Keratinocyte (primary cell): ENCODE data around the gene SPHK1. TPM values are rescaled to one million over a fixed set of nuclear protein-coding genes. Genes with fewer than 3 reads are reported as not detected.

ENCODE experiments used
- DNase-seq: peaks from one replicate; pipeline ENCODE4 v3.0.0-alpha.2; 2011; ENCODE audit warnings: low read depth, missing footprints, low spot score
- FAIRE-seq: peaks from 2 replicates; lab custom pipeline; 2011; peaks lifted over from hg19 to GRCh38; lab: Jason Lieb, UNC
- H2AFZ ChIP-seq: 2 replicates; pipeline ENCODE4 v1.6.0; 2012; ENCODE audit warnings: low read length, control low read depth, inconsistent platforms; ENCODE audit not compliant: control insufficient read depth
- H3K27ac ChIP-seq: 2 replicates; pipeline ENCODE4 v1.5.1; 2011; ENCODE audit warnings: low read length; ENCODE audit not compliant: control insufficient read depth, insufficient read depth
- H3K27me3 ChIP-seq: 3 replicates; pipeline ENCODE4 v1.6.0; 2011; ENCODE audit warnings: low read length; ENCODE audit not compliant: control insufficient read depth, insufficient read depth; ENCODE audit errors: extremely low read depth
- H3K36me3 ChIP-seq, 2 experiments: 2 replicates in 1 of 2; 3 replicates in 1 of 2; pipeline ENCODE4 v1.5.1; 2011; ENCODE audit warnings: low read length in 2 of 2, mild to moderate bottlenecking in 1 of 2; ENCODE audit not compliant: control insufficient read depth in 2 of 2, insufficient read depth in 2 of 2; ENCODE audit errors: extremely low read depth in 1 of 2
- H3K4me1 ChIP-seq: 3 replicates; pipeline ENCODE4 v1.5.1; 2011; ENCODE audit warnings: low read length; ENCODE audit not compliant: control insufficient read depth, insufficient read depth; ENCODE audit errors: extremely low read depth
- H3K4me2 ChIP-seq: 3 replicates; pipeline ENCODE4 v1.6.0; 2011; ENCODE audit warnings: low read depth, low read length; ENCODE audit not compliant: control insufficient read depth, insufficient read depth; ENCODE audit errors: extremely low read depth
- H3K4me3 ChIP-seq, 3 experiments: fragments of 200-600 bp in 1 of 3; sonication (generic) in 1 of 3; 2 replicates in 2 of 3; 3 replicates in 1 of 3; pipeline ENCODE4 v1.5.1; 2011 to 2016; ENCODE audit warnings: low read length in 3 of 3, mild to moderate bottlenecking in 3 of 3, control low read depth in 2 of 3, inconsistent platforms in 1 of 3, low read depth in 1 of 3, mixed read lengths in 1 of 3, mixed run types in 1 of 3, moderate library complexity in 1 of 3; ENCODE audit not compliant: control insufficient read depth in 2 of 3, insufficient read depth in 2 of 3; ENCODE audit errors: extremely low read depth in 1 of 3
- H3K79me2 ChIP-seq: 2 replicates; pipeline ENCODE4 v1.6.0; 2012; ENCODE audit warnings: low read length; ENCODE audit not compliant: control insufficient read depth, insufficient read depth
- H3K9ac ChIP-seq: 3 replicates; pipeline ENCODE4 v1.6.0; 2011; ENCODE audit warnings: low read length; ENCODE audit not compliant: control insufficient read depth, insufficient read depth; ENCODE audit errors: extremely low read depth
- H3K9me1 ChIP-seq: 3 replicates; pipeline ENCODE4 v1.6.0; 2011; ENCODE audit warnings: low read length; ENCODE audit not compliant: control insufficient read depth, insufficient read depth; ENCODE audit errors: extremely low read depth
- H3K9me3 ChIP-seq: 2 replicates; pipeline ENCODE4 v1.5.1; 2012; ENCODE audit warnings: low read depth, low read length; ENCODE audit not compliant: control insufficient read depth
- H4K20me1 ChIP-seq: 3 replicates; pipeline ENCODE4 v1.6.0; 2011; ENCODE audit warnings: low read length; ENCODE audit not compliant: control insufficient read depth, insufficient read depth; ENCODE audit errors: extremely low read depth
- EZH2 ChIP-seq: IDR thresholded peaks from one replicate; pipeline ENCODE4 v1.6.1; 2012; ENCODE audit warnings: inconsistent platforms, mild to moderate bottlenecking, low read length, moderate library complexity
- dilution Hi-C: fragments of 300-500 bp; cut with MboI; formaldehyde crosslinking; loops from one replicate; pipeline ENCODE4 v1.7.0; 2020; ENCODE audit warnings: low sequenced_read_pairs; ENCODE audit not compliant: extremely low pct_ligation_motif_present
- polyA plus RNA-seq, 5 experiments: library from polyadenylated mRNA; depleted of rRNA in 3 of 5; stranded (reverse) in 3 of 5; stranded (forward) in 1 of 5; unstranded in 1 of 5; fragments of >200 nt; gene quantifications; 1 replicate in 1 of 5; 2 replicates in 3 of 5; 3 replicates in 1 of 5; pipeline versions ENCODE4 v1.2.1 to v1.2.3, GENCODE V29; 2011 to 2012; ENCODE audit warnings: missing spikeins in 2 of 5, low read depth in 1 of 5, low replicate concordance in 1 of 5
- TF ChIP-seq, protein P1 (sequence below), 3 experiments: IDR thresholded peaks in 1 of 3; conservative IDR thresholded peaks in 1 of 3; optimal IDR thresholded peaks in 1 of 3; 2 replicates in 2 of 3; 3 replicates in 1 of 3; pipeline versions ENCODE3 to v1.5.1; 2011; ENCODE audit warnings: low read length in 3 of 3, mild to moderate bottlenecking in 3 of 3, moderate library complexity in 2 of 3, control low read depth in 1 of 3, inconsistent platforms in 1 of 3; ENCODE audit not compliant: insufficient read depth in 2 of 3; ENCODE audit errors: extremely low read depth in 1 of 3

The SPHK1 gene
- polyA plus RNA-seq, 1 donor (not counting 4 experiments of a cell fraction or from before 2014, with no cell fraction given): 50.2 TPM

DNA sequence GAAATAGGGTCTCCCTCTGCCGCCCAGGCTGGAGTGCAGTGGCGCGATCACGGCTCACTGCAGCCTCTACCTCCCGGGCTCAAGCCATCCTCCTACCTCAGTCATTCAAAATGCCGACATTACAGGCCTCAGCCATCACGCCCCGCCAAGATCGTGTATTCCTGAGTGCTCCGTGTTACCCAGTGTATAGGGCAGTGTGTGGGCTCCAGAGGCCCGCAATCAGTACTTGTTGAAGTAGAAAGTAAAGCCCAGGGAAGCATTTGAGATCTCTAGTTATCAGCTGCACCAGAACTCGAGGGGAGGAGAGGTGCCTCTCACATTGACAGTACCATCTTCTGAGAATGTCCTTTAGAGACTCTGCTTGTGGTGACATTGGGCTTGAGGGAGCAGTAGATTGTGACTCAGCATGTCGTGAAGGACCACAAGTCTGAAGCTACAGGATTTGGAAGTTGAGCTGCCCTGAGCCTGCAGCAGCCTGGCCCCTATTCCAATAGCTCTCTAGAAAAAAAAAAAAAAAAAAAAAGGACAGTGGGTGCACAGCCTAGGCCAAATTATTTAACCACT lies 29.6 kb upstream of the SPHK1 start:
- Histone ChIP-seq H3K9me3 (no peaks in the 10 kb centered on the region), H3K36me3 (no peaks in the 10 kb centered on the region), H3K27me3 (no peaks in the 10 kb centered on the region), H3K9ac (peak overlapping the region; percentile 94), H3K27ac (no peak overlapping the region), H3K4me3 (no peak overlapping the region), H3K9me1 (no peaks in the 10 kb centered on the region), H3K4me2 (peak overlapping the region; percentile 94), H4K20me1 (no peaks in the 10 kb centered on the region), H3K4me1 (peaks cover 16% of the 10 kb centered on the region), H3K79me2 (peaks cover 23% of the 10 kb centered on the region), H2AFZ (peak overlapping the region; percentile 56)
- dilution Hi-C loops: no loop called here
- FAIRE-seq (no peak), DNase-seq (no peak)
- TF ChIP-seq, protein P1, sequence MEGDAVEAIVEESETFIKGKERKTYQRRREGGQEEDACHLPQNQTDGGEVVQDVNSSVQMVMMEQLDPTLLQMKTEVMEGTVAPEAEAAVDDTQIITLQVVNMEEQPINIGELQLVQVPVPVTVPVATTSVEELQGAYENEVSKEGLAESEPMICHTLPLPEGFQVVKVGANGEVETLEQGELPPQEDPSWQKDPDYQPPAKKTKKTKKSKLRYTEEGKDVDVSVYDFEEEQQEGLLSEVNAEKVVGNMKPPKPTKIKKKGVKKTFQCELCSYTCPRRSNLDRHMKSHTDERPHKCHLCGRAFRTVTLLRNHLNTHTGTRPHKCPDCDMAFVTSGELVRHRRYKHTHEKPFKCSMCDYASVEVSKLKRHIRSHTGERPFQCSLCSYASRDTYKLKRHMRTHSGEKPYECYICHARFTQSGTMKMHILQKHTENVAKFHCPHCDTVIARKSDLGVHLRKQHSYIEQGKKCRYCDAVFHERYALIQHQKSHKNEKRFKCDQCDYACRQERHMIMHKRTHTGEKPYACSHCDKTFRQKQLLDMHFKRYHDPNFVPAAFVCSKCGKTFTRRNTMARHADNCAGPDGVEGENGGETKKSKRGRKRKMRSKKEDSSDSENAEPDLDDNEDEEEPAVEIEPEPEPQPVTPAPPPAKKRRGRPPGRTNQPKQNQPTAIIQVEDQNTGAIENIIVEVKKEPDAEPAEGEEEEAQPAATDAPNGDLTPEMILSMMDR (optimal IDR thresholded peaks at IDR 0.05 in 1 of 3, IDR thresholded peaks at IDR 0.05 in 1 of 3, conservative IDR thresholded peaks at IDR 0.05 in 1 of 3; ENCODE audit: extremely low read depth in 1 of 3, insufficient read depth in 2 of 3, low read length in 3 of 3): no peak
- TF ChIP-seq EZH2: no peak

DNA sequence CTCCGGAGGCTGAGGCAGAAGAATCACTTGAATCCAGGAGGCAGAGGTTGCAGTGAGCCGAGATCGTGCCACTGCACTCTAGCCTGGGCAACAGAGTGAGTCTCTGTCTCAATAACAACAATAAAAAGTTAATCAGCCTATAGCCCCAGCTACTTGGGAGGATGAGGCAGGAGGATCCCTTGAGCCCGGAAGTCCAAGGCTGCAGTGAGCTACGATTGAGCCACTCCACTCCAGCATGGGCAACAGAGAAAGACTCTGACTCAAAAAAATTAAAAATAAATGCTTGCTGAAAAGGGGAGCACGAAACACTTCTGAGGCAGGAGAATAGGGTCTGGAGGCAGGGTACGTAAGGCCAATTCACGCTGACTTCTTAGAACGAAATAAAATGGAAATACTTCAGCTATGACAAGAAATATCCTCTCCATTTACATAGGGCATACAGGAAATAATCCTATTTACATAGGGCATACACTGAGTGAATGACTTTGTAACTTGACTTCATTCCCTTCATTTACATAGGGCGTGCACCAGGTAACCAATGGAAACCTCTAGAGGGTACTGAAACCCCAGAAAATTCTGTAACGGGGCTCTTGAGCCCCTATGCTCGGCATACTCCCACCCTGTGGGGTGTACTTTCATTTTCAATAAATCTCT lies 27.5 kb upstream of the SPHK1 start:
- dilution Hi-C loops: no loop called here

More for the DNA sequence above, 27.5 kb upstream of the SPHK1 start:
- no peak overlapping the region for H2AFZ ChIP-seq
- H3K9ac ChIP-seq: no peak overlapping the region
- TF ChIP-seq, protein P1 (optimal IDR thresholded peaks at IDR 0.05 in 1 of 3, IDR thresholded peaks at IDR 0.05 in 1 of 3, conservative IDR thresholded peaks at IDR 0.05 in 1 of 3; ENCODE audit: extremely low read depth in 1 of 3, insufficient read depth in 2 of 3, low read length in 3 of 3): no peak
- no peak for TF ChIP-seq EZH2
- H3K9me3 ChIP-seq: no peaks in the 10 kb centered on the region
- H4K20me1 ChIP-seq: no peaks in the 10 kb centered on the region
- H3K36me3 ChIP-seq: no peaks in the 10 kb centered on the region
- H3K9me1 ChIP-seq: no peaks in the 10 kb centered on the region
- FAIRE-seq (no peak), DNase-seq (no peak)
- H3K4me3 ChIP-seq: no peak overlapping the region
- H3K27ac ChIP-seq: no peak overlapping the region
- H3K79me2 ChIP-seq: peaks cover 10% of the 10 kb centered on the region
- peaks cover 22% of the 10 kb centered on the region for H3K4me1 ChIP-seq
- no peaks in the 10 kb centered on the region for H3K27me3 ChIP-seq
- H3K4me2 ChIP-seq: no peak overlapping the region
